8988T (cell line): ENCODE data around the gene GPAT2.
"Not testable (repeated sequence)": the region's sequence is repeated elsewhere in the genome, so short reads cannot be mapped to it uniquely, and the experiment has no call there.

Source experiments
- DNase-seq: peaks from one replicate; pipeline ENCODE4 v3.0.0; 2011

The GPAT2 gene

GRCh38 chr2:96064047-96064675 is 29.4 kb upstream of the GPAT2 start:
- DNase-seq = not testable (repeated sequence)

GRCh38 chr2:96063116-96063899 is 28.6 kb upstream of the GPAT2 start:
- DNase-seq = not testable (repeated sequence)

- not testable (repeated sequence) for DNase-seq
Observed at GRCh38 chr2:96062483-96062882, 27.8 kb upstream of the GPAT2 start.

GRCh38 chr2:96061901-96062300 is 27.2 kb upstream of the GPAT2 start:
- DNase-seq = not testable (repeated sequence)

- not testable (repeated sequence) for DNase-seq
Observed at GRCh38 chr2:96061197-96061817, 26.6 kb upstream of the GPAT2 start.

- not testable (repeated sequence) for DNase-seq
Observed at GRCh38 chr2:96060325-96060724, 25.6 kb upstream of the GPAT2 start.

GRCh38 chr2:96059443-96059842 is 24.7 kb upstream of the GPAT2 start:
- not testable (repeated sequence) for DNase-seq

GRCh38 chr2:96055830-96056229 is 21.1 kb upstream of the GPAT2 start:
- not testable (repeated sequence) for DNase-seq

- DNase-seq = not testable (repeated sequence)
Observed at GRCh38 chr2:96054537-96054936, 19.8 kb upstream of the GPAT2 start.

GRCh38 chr2:96053385-96053784 is 18.7 kb upstream of the GPAT2 start:
- DNase-seq = not testable (repeated sequence)

GRCh38 chr2:96052632-96053031 is 17.9 kb upstream of the GPAT2 start:
- DNase-seq = not testable (repeated sequence)

GRCh38 chr2:96049917-96050262 is 15.2 kb upstream of the GPAT2 start:
- not testable (repeated sequence) for DNase-seq

GRCh38 chr2:96049049-96049916 is 14.6 kb upstream of the GPAT2 start:
- not testable (repeated sequence) for DNase-seq

GRCh38 chr2:96035554-96035953 is 838 bp upstream of the GPAT2 start:
- DNase-seq = not testable (repeated sequence)

- not testable (repeated sequence) for DNase-seq
Observed at GRCh38 chr2:96033997-96034396, 719 bp downstream of the GPAT2 start.

GRCh38 chr2:96027725-96028325 is 6.9 kb downstream of the GPAT2 start:
- not testable (repeated sequence) for DNase-seq

GRCh38 chr2:96025755-96026154 is 9.0 kb downstream of the GPAT2 start:
- DNase-seq = not testable (repeated sequence)

GRCh38 chr2:96025194-96025492 is 9.6 kb downstream of the GPAT2 start:
- no peak for DNase-seq

- no peak for DNase-seq
Observed at GRCh38 chr2:96024336-96025193, 10.2 kb downstream of the GPAT2 start.

- DNase-seq = not testable (repeated sequence)
Observed at GRCh38 chr2:96023701-96024100, 11.0 kb downstream of the GPAT2 start.

GRCh38 chr2:96022701-96023447 is 11.8 kb downstream of the GPAT2 start:
- peak; percentile 68 for DNase-seq
